Stimulated activated CD4-positive, alpha-beta T cell treated with anti-CD3 and anti-CD28 coated beads, TNF-alpha, amount 100 ng/mL, for 48 hours (primary cell): ENCODE measurements around the gene CKAP5.
A peak's percentile ranks its signal among the peaks of the same experiment; 100 is the strongest.
"Not testable (repeated sequence)": the region's sequence is repeated elsewhere in the genome, so short reads cannot be mapped to it uniquely, and the experiment has no call there.

Experiments
- DNase-seq, 3 donors: peaks; one replicate each; pipeline ENCODE4 v3.0.0-alpha.2; 2020; ENCODE audit warnings: low read depth in 3 of 3

CKAP5 gene

DNA sequence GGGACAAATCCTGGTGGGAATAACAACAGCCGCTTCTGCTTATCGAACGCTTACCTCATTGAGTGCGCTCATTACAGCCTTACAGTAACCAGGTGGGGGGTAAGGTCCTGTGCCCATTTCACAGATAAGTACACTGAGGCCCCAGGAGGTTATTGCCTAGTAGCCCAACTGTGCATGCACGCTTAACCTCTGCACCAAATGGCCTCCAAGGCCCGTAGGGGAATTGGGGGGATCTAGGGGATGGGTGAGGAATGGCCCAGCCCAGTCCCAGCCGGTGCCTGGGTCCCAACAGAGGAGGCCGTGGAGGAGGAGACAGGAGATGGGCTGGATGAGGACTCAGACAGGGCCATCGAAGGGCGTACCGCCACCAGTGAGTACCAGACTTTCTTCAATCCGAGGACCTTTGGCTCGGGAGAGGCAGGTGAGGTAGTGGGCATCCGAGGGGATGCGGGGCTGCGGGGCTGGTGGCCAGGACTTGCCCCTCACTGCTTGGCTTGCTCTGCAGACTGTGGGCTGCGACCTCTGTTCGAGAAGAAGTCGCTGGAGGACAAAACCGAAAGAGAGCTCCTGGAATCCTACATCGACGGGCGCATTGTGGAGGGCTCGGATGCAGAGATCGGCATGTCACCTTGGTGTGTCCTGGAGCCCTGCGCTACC, 119.7 kb downstream of the CKAP5 start:
- DNase-seq: no peak

- DNase-seq: no peak
Measured at GRCh38 chr11:46725338-46726205, 120.5 kb downstream of the CKAP5 start.

DNA sequence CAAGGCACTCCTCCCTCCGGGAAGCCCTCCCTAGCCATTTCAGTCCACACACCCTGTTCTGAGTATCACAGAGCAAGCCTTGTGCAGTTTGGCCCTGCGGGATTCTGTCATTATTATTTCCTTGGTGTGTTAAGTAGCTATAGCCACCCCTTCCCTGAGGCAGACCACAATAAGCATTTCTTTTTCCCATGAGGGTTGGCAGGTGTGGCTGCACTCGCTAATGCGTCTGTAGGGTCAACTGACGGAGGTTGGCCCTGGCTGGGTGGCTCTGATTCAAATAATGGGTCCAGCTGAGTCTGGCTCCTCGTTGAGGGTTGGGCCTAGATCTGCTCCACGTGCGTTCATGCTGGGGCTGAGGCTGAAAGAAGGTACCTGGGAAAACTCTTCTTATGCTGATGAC, 122.0 kb downstream of the CKAP5 start:
- no peak for DNase-seq

DNA sequence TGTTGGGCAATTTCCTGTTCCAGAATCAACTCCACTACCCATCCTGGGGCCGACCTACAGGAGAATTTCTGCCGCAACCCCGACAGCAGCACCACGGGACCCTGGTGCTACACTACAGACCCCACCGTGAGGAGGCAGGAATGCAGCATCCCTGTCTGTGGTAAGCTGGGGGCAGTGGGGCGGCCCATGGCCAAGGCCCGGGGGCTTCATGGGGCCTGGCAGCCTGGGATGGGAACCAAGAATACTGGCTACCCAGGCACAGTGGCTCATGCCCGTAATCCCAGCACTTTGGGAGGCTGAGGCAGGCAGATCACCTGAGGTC, 122.8 kb downstream of the CKAP5 start:
- DNase-seq: no peak

- DNase-seq: no peak
Measured at GRCh38 chr11:46722566-46723358, 123.3 kb downstream of the CKAP5 start.

DNA sequence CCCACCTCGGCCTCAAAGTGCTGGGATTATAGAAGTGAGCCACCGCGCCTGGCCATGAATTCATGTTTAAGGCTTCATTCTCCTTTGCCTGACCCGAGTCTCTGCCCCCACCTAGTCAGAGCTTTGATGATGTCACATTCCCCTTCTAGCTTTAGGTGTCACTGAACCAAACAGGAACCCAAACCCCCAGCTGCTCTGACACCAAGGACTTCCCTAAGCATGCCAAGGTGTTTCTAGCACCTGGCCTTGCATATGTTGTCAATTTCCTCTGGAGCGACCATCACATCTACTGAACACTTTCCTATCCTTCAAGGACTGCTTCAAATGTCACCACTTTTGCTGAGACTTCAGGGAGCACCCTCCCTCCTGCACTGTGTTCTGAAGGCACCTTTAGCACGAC, 124.8 kb downstream of the CKAP5 start:
- no peak for DNase-seq

GRCh38 chr11:46719543-46720218, 126.4 kb downstream of the CKAP5 start:
- DNase-seq: no peak

DNA sequence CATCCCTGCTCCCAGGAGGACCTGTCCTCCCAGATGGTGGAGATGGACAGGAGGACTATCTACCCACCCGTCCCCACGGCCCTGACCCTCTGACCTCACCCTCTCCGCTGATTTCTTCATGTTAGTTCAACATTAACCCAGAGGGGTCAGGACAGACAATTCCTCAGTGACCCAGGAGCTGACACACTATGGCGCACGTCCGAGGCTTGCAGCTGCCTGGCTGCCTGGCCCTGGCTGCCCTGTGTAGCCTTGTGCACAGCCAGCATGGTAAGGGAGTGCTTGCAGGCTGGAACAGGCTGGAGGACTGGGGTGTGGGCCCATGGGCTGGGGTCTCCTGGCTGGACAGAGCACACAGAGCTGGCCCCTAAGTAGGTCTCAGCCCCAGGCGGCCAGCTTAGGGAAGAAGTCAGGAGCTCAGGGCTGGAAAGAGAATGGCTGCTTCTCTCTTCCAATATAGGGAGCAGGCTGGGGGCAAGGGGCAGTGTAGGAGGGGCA, 127.0 kb downstream of the CKAP5 start, which contains the start of gene F2:
Gene F2, plus strand, starts transcription at position 166 of the 495 bp plus-strand sequence. Its CDS starts 23 bp downstream, at position 189.
- DNase-seq: no peak

- DNase-seq: no peak
Measured at GRCh38 chr11:46718155-46719019, 127.7 kb downstream of the CKAP5 start.

GRCh38 chr11:46717825-46718154, 128.3 kb downstream of the CKAP5 start:
- not testable (repeated sequence) for DNase-seq

GRCh38 chr11:46712874-46713576, 133.1 kb downstream of the CKAP5 start:
- no peak for DNase-seq

GRCh38 chr11:46711303-46711702, 134.8 kb downstream of the CKAP5 start:
- DNase-seq: no peak

DNA sequence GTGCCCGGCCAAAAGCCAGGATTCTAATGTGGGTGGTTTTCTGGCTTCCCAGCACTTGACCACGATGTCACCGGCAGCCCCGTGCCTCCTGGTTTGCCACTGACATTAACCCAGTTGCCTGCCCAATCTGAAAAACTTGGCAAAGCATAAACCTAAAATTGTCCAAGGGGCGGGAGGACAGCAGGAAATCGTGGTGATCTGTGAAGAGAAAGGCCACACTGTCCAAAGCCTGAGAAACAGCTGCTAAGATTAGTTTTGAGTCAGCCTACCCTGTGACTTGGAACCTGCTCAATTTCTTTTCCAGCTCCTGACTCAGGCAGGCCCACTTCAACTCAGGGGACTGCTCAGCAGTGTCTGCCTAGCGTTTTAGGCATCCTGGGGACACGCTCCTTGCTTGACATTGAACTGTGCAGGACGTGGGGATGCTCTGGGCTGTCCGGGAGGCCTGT, 135.2 kb downstream of the CKAP5 start:
- no peak for DNase-seq

GRCh38 chr11:46709351-46709750, 136.7 kb downstream of the CKAP5 start:
- DNase-seq: not testable (repeated sequence)

DNA sequence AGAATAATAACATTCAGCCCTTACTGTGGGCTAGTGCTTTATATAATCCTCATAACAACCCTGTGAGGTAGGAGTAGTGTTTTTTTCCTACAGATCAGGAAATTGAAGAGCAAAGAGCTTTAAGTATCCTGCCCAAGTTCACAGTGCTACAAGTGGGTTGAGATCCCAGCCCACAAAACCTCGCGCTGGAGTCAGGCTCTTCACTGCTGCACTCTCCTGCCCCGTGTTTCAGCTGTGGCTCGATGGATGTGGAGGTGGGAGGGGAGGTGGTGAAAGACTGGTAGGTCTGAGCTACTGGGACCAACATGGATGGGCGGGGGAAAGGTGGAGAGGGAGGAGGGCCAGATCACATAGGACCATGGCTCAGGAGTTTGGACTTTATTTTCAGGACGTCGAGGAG, 139.2 kb downstream of the CKAP5 start:
- DNase-seq: no peak

DNA sequence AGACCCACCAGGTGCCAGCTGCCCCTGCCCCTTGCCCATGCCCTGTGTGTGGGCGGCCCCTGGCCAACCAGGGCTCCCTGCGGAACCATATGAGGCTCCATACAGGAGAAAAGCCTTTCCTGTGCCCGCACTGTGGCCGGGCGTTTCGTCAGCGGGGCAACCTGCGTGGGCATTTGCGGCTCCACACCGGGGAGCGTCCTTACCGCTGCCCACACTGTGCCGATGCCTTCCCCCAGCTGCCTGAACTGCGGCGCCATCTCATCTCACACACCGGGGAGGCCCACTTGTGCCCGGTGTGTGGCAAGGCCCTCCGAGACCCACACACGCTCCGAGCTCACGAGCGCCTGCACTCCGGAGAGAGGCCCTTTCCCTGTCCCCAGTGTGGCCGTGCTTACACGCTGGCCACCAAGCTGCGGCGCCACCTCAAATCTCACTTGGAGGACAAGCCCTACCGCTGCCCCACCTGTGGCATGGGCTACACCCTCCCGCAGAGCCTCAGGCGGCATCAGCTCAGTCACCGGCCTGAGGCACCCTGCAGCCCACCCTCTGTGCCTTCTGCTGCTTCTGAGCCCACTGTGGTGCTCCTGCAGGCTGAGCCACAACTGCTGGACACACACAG, 140.9 kb downstream of the CKAP5 start:
- DNase-seq: no peak

DNA sequence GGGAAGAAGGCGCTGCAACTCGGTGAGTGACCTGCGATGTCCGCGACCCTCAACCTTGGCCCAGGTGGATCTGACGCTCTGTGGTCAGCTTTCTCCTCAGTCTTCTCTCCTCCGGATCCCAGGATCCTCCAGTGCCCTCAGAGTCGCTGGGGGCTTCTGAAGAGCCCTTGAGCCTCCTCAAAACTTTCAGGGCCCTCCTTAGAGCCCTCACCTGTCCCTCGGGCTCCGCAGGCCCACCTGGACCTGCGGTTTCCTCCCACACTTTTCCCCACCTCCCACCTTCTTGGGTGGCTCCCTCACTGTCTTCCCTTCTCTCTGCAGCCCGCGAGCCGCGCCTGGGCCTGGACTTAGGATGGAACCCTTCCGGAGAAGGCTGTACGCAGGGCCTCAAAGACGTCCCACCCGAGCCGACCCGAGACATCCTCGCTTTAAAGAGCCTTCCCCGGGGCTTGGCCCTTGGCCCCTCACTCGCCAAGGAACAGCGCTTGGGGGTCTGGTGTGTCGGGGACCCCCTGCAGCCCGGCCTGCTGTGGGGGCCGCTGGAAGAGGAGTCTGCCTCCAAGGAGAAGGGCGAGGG, 144.9 kb downstream of the CKAP5 start:
- DNase-seq: no peak

DNA sequence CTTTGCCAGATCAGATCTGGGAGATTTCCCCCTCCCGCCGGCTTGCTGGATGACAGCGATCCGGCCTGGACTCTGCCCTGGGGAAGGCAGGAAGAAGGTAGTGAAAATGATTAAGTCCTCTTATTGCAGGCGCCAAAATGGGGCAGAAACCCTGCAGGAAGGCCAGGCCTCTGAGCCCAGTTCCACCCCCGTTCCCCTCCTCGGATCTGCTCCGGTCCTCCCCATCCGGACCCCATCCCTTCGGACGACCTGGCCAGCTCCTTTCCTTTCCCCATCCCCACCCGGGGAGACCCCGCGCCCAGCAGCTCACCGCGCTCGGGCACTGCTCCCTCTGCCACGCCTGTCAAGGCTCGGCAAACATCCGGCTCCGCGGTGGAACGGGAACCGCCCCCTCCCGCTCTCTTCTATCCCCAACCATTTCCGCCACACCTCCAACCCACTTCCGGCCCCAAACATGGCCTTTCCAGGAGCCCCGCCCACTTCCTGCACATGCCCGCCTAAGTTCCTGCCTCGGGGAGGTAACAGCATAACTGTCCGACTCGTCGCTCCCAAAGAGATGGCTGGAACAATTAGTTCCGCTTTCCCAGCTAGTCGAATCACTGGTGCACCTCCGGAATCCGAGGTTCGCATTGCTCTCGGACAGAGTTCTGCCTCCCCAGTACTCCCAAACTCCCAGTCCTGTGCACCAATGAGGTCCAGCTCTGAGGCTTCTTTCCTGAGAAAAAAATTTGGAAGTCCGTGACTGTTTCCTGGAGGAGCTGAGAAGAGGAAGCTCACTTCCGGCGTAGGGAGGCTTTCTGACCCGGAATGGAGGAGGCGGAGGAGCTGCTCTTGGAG, 145.6 kb downstream of the CKAP5 start, which contains the start of the genes ARHGAP1 and ZNF408:
Gene ARHGAP1, minus strand, starts transcription at position 379 of the 837 bp plus-strand sequence. CDS start 4,512 bp downstream, outside the sequence.
Gene ZNF408, plus strand, starts transcription at position 791 of the 837 bp plus-strand sequence. Its CDS starts 17 bp downstream, at position 808.
- peak; percentile 99 to 100 (median 100) for DNase-seq
